IMR-90 (cell line): ENCODE measurements around the gene KLK5. TPM values are rescaled to one million over a fixed set of nuclear protein-coding genes. Genes with fewer than 3 reads are reported as not detected.

Experiments used
- ATAC-seq: fragments of 200-7000 bp; cut with Tn5 transposase; 2 replicates; pipeline ENCODE4 v1.9.1; 2020; ENCODE audit warnings: low read depth, mild to moderate bottlenecking, moderate library complexity
- BruUV-seq: library from RNA; stranded (reverse); fragments of 400-500 nt; replicated peaks from 2 replicates; lab custom pipeline; 2021; lab: Mats Ljungman, UMichigan
- CTCF ChIA-PET: fragments of 300-600 bp; formaldehyde crosslinking; extraction: SDS; loops from one replicate; lab custom pipeline; 2021; ENCODE audit warnings: antibody characterized with exemption; lab: Yijun Ruan, JAX
- POLR2A ChIA-PET: fragments of 300-600 bp; sonication (Branson Sonifier 250); formaldehyde crosslinking; loops from one replicate; lab custom pipeline; 2022; ENCODE audit warnings: antibody characterized with exemption; ENCODE audit not compliant: unreplicated experiment; lab: Charles Lee
- DNase-seq: peaks from one replicate; pipeline ENCODE4 v3.0.0; 2013
- H2AFZ ChIP-seq: replicated peaks from 2 replicates; pipeline ENCODE3; 2013; ENCODE audit warnings: low read length, mild to moderate bottlenecking; ENCODE audit not compliant: poor library complexity
- H2AK5ac ChIP-seq: 2 replicates; pipeline ENCODE4 v1.6.1; 2013; ENCODE audit warnings: low read depth, low read length, inconsistent platforms
- H2AK9ac ChIP-seq: replicated peaks from 2 replicates; pipeline ENCODE3; 2013; ENCODE audit warnings: mild to moderate bottlenecking, low read depth, low read length, moderate library complexity; ENCODE audit not compliant: poor library complexity
- H2BK120ac ChIP-seq: 2 replicates; pipeline ENCODE4 v1.6.1; 2013; ENCODE audit warnings: low read depth, low read length, inconsistent platforms
- H2BK15ac ChIP-seq: 3 replicates; pipeline ENCODE4 v1.6.1; 2013; ENCODE audit warnings: low read depth, low read length, inconsistent platforms
- H2BK20ac ChIP-seq: 2 replicates; pipeline ENCODE4 v1.6.1; 2013; ENCODE audit warnings: low read depth, mild to moderate bottlenecking, inconsistent platforms, low read length, moderate library complexity
- H2BK5ac ChIP-seq: 2 replicates; pipeline ENCODE4 v1.6.1; 2013; ENCODE audit warnings: mild to moderate bottlenecking, low read depth, low read length, inconsistent platforms; ENCODE audit not compliant: poor library complexity, severe bottlenecking
- H3K14ac ChIP-seq: replicated peaks from 2 replicates; pipeline ENCODE4 v1.6.1; 2013; ENCODE audit warnings: low read depth, low read length, inconsistent platforms
- H3K18ac ChIP-seq: 2 replicates; pipeline ENCODE4 v1.6.1; 2013; ENCODE audit warnings: low read depth, low read length, control low read depth
- H3K23ac ChIP-seq: 2 replicates; pipeline ENCODE4 v1.6.1; 2013; ENCODE audit warnings: low read depth, low read length, inconsistent platforms
- H3K27ac ChIP-seq: 2 replicates; pipeline ENCODE4 v1.5.1; 2013; ENCODE audit warnings: mild to moderate bottlenecking, control low read depth, low read length; ENCODE audit not compliant: insufficient read depth
- H3K27me3 ChIP-seq: 2 replicates; pipeline ENCODE4 v1.6.1; 2013; ENCODE audit warnings: low read length; ENCODE audit not compliant: control insufficient read depth, insufficient read depth
- H3K36me3 ChIP-seq: 2 replicates; pipeline ENCODE4 v1.6.1; 2013; ENCODE audit warnings: low read length, mixed read lengths; ENCODE audit not compliant: control insufficient read depth, insufficient read depth
- H3K4ac ChIP-seq: 2 replicates; pipeline ENCODE4 v1.6.1; 2013; ENCODE audit warnings: low read depth, low read length, inconsistent platforms
- H3K4me1 ChIP-seq: 2 replicates; pipeline ENCODE4 v1.6.1; 2013; ENCODE audit warnings: low read length, mixed read lengths; ENCODE audit not compliant: control insufficient read depth, insufficient read depth
- H3K4me2 ChIP-seq: 2 replicates; pipeline ENCODE4 v1.6.1; 2013; ENCODE audit warnings: low read depth, mild to moderate bottlenecking, control low read depth, low read length, moderate library complexity
- H3K4me3 ChIP-seq: 2 replicates; pipeline ENCODE4 v1.5.1; 2013; ENCODE audit warnings: low read depth, mild to moderate bottlenecking, control low read depth, low read length, moderate library complexity; ENCODE audit not compliant: insufficient read depth
- H3K56ac ChIP-seq: 2 replicates; pipeline ENCODE4 v1.6.1; 2013; ENCODE audit warnings: low read length, inconsistent platforms; ENCODE audit not compliant: insufficient read depth; ENCODE audit errors: extremely low read depth
- H3K79me1 ChIP-seq, 2 experiments: 2 replicates each; pipeline ENCODE4 v1.6.1; 2013; ENCODE audit warnings: low read length in 2 of 2, inconsistent platforms in 1 of 2, low read depth in 1 of 2
- H3K9ac ChIP-seq: 2 replicates; pipeline ENCODE4 v1.6.1; 2013; ENCODE audit warnings: low read depth, low read length, control low read depth
- H3K9me1 ChIP-seq: 2 replicates; pipeline ENCODE4 v1.6.1; 2013; ENCODE audit warnings: low read length, inconsistent platforms; ENCODE audit not compliant: insufficient read depth
- H3K9me3 ChIP-seq: 2 replicates; pipeline ENCODE4 v1.6.1; 2013; ENCODE audit warnings: low read length; ENCODE audit not compliant: control insufficient read depth, insufficient read depth
- H4K20me1 ChIP-seq: 2 replicates; pipeline ENCODE4 v1.6.1; 2013; ENCODE audit warnings: low read length, inconsistent platforms; ENCODE audit not compliant: insufficient read depth
- H4K5ac ChIP-seq: 2 replicates; pipeline ENCODE4 v1.6.1; 2013; ENCODE audit warnings: mild to moderate bottlenecking, low read depth, low read length, control low read depth
- H4K8ac ChIP-seq, 2 experiments: 2 replicates each; pipeline ENCODE4 v1.6.1; 2013; ENCODE audit warnings: low read depth in 2 of 2, low read length in 2 of 2, control low read depth in 1 of 2, inconsistent platforms in 1 of 2
- H4K91ac ChIP-seq: 2 replicates; pipeline ENCODE4 v1.6.1; 2013; ENCODE audit warnings: low read depth, low read length, inconsistent platforms; ENCODE audit not compliant: insufficient read depth
- CEBPB ChIP-seq: IDR thresholded peaks from 2 replicates; pipeline ENCODE4 v1.6.1; 2012; ENCODE audit warnings: low read depth, low read length, improper control_type of control experiment
- ELK1 ChIP-seq: fragments of 150-350 bp; IDR thresholded peaks from 2 replicates; pipeline ENCODE4 v1.6.1; 2016; ENCODE audit warnings: low read depth, mild to moderate bottlenecking, low read length, moderate library complexity, borderline replicate concordance
- NFE2L2 ChIP-seq: fragments of 150-350 bp; IDR thresholded peaks from 2 replicates; pipeline ENCODE4 v1.6.1; 2016; ENCODE audit warnings: low read depth, mild to moderate bottlenecking, low read length
- RFX5 ChIP-seq: IDR thresholded peaks from 2 replicates; pipeline ENCODE4 v1.8.0; 2012; ENCODE audit warnings: low read depth, mild to moderate bottlenecking, low read length, moderate library complexity
- SMC3 ChIP-seq: fragments of 150-350 bp; IDR thresholded peaks from 2 replicates; pipeline ENCODE4 v1.6.1; 2016; ENCODE audit warnings: low read depth, mild to moderate bottlenecking, antibody characterized with exemption, low read length, moderate library complexity
- WGBS, 2 experiments: methylation state at CpG; one replicate each; pipeline versions ENCODE4 v1.1.5 to v1.1.7; 2013; ENCODE audit warnings: missing lambda C conversion rate in 2 of 2; ENCODE audit not compliant: insufficient read length in 1 of 2; ENCODE audit errors: extremely low coverage in 2 of 2; 5-methylcytosine and 5-hydroxymethylcytosine counted together
- dilution Hi-C: fragments of 300-500 bp; cut with HindIII; formaldehyde crosslinking; loops from one replicate; pipeline ENCODE4 v1.14.3; 2018; ENCODE audit warnings: low sequenced_read_pairs; ENCODE audit not compliant: unreplicated experiment
- in situ Hi-C: fragments of 300-500 bp; cut with MboI; formaldehyde crosslinking; loops from 3 replicates; pipeline ENCODE4 v1.14.3; 2019; ENCODE audit warnings: low sequenced_read_pairs, inconsistent platforms, mixed read lengths
- intact Hi-C: fragments of 100-400 bp; cut with micrococcal nuclease; formaldehyde crosslinking; loops from 2 replicates; pipeline ENCODE4 v1.10.0; 2022
- polyA plus RNA-seq, 3 experiments: library from polyadenylated mRNA; depleted of rRNA; stranded (reverse); fragments of >200 nt; gene quantifications; 2 replicates each; pipeline ENCODE4 v1.2.3, GENCODE V29; 2012; ENCODE audit warnings: low replicate concordance in 1 of 3
- total RNA-seq: library from RNA; depleted of rRNA; stranded (reverse); fragments of >200 nt; gene quantifications from 2 replicates; pipeline ENCODE4 v1.2.3, GENCODE V29; 2012

KLK5 gene
- total and polyA plus RNA-seq, 2 of the 4 experiments (the other 2 are of a cell fraction): not detected

GRCh38 chr19:50947123-50947522 lies 5.7 kb downstream of the KLK5 start:
- intact Hi-C loops: no loop called here
- Histone ChIP-seq H2AK9ac (no peak overlapping the region), H3K36me3 (no peaks in the 10 kb centered on the region), H3K4me1 (no peaks in the 10 kb centered on the region), H3K56ac (no peak overlapping the region), H4K8ac (no peak overlapping the region), H2BK120ac (no peak overlapping the region), H3K9me3 (peaks cover 21% of the 10 kb centered on the region; the same call in 1 of the 2 replicates), H2AFZ (no peak overlapping the region), H3K27ac (no peak overlapping the region), H3K4ac (no peak overlapping the region), H4K20me1 (no peaks in the 10 kb centered on the region), H4K91ac (no peak overlapping the region), H4K5ac (no peak overlapping the region), H2BK15ac (no peak overlapping the region), H3K4me2 (no peak overlapping the region), H2AK5ac (no peak overlapping the region), H3K18ac (no peak overlapping the region), H3K9me1 (no peaks in the 10 kb centered on the region), H2BK5ac (no peak overlapping the region), H3K27me3 (no peaks in the 10 kb centered on the region), H3K4me3 (no peak overlapping the region), H3K9ac (no peak overlapping the region), H2BK20ac (no peak overlapping the region), H3K14ac (no peak overlapping the region), H3K79me1 (no peaks in the 10 kb centered on the region), H3K23ac (no peak overlapping the region)
- dilution Hi-C loops: no loop called here
- BruUV-seq: no TSS peak
- POLR2A ChIA-PET: no interaction called here
- DNase-seq (no peak), ATAC-seq (no peak)
- CTCF ChIA-PET: no interaction called here
- TF ChIP-seq RFX5: no peak
- no peak for TF ChIP-seq ELK1
- TF ChIP-seq NFE2L2: no peak
- TF ChIP-seq CEBPB: no peak
- no peak for TF ChIP-seq SMC3
- in situ Hi-C loops: no loop called here
- WGBS, 2 experiments: 54% methylated on average over 3 of the region's 4 CpGs; no CpG with 5 or more reads in 1 of the 2 experiments
